ENCODE measurements around the gene GSG1L. TPM values are rescaled to one million over a fixed set of nuclear protein-coding genes. Genes with fewer than 3 reads are reported as not detected.
"Not testable (repeated sequence)": the region's sequence is repeated elsewhere in the genome, so short reads cannot be mapped to it uniquely, and the experiment has no call there.

Gene GSG1L
- total RNA-seq, 1 donor from 2014 or later: not detected

DNA sequence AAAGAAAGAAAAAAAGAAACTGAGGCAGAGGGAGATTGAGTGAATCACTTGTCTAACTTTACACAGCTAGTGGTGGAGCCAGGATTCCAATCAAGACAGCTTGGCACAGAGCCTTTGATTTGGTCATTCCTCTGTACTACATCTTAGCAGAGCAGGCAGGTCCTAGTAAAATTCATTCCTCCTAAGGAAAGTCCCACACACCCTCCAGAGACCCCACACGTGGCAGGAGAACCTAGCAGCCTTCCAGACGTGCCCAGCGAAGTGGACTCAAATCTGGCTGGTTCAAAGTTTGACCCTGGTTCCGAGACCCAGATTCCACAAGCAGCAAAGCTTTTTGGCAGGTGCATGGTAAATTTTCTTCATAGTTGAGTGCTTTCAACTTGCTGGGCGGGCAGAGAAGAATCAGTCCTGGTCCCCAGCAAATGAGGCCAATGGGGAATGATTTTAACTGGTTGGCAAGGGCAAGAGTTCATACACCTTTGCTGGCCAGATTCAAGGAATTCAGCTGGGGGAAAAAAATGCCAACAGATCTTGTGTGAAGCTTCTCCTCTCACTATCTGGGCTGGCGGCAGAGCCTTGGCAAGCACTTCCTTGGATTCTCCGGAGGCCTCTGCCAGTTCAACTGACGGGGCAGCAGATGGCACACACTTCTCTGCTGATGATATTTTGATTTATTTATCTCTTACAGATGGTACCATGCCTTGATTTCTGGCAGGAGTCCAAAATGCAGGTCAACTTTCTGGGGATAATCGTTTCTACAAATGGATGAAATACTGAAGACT, 82.4 kb downstream of the GSG1L start:
- DNase-seq (ENCODE audit: low read depth in 2 of 2): no peak

DNA sequence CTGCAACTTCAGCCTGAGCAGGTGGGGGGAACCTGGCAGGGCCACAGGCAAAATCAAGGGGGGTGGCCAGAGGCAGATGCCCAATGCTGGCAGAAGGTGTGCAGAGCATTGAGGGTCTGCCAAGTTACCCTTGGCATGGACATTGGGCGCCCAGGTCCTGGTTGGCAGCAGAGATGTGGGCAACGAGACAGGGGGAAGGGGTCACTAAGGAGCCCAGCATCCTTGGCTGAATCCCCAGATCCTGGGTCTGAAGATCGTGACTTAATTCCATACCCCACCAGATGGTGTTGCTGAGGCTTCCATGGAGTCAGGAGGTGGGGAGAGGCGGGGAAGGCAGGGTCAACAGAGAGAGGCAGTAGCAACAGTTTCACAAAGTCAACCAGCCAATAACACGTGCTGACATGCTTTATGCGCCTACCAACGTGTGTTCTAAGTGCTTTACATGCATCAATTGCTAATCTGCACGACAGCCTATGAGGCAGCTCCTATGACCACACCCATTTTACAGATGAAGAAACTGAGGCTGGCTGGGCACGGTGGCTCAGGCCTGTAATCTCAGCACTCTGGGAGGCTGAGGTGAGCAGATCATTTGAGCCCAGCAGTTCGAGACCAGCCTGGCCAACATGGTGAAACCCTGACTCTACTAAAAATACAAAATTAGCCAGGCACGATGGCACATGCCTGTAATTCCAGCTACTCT, 83.3 kb downstream of the GSG1L start:
- DNase-seq (ENCODE audit: low read depth in 2 of 2): no peak

DNA sequence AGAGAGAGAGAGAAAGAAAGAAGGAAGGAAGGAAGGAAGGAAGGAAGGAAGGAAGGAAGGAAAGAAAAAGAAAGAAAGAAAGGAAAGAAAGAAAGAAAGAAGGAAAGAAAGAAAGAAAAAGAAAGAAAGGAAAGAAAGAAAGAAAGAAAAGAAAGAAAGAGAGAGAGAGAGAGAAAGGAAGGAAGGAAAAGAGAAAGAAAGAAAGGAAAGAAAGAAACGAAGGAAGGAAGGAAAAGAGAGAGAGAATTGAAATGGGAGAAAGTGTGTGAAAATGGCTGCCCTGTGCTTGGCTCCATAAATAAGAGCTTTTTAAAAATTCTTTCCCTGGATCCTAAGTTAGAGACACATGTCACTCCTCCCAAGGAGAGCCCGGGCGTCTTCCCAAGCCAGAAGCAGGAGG, 83.8 kb downstream of the GSG1L start:
- not testable (repeated sequence) for DNase-seq (ENCODE audit: low read depth in 2 of 2)

DNA sequence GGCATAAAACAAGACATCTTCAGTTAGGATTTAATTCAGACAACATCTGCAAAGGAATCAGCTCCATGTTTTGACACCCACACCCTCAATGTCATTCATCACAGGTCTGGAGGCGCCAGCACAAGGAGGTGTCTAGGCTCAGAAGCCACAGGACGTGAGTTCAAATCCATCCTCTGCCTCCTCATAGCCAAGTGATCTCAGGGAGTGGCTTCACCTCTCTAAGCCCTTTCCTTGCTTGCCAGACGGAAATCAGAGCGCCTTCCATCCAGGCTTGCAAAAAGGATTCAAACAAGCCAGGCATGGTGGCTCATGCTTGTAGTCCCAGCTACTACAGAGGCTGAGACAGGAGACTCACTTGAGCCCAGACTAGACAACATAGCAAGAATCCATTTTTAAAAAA, 84.6 kb downstream of the GSG1L start:
- no peak for DNase-seq (ENCODE audit: low read depth in 2 of 2)

DNA sequence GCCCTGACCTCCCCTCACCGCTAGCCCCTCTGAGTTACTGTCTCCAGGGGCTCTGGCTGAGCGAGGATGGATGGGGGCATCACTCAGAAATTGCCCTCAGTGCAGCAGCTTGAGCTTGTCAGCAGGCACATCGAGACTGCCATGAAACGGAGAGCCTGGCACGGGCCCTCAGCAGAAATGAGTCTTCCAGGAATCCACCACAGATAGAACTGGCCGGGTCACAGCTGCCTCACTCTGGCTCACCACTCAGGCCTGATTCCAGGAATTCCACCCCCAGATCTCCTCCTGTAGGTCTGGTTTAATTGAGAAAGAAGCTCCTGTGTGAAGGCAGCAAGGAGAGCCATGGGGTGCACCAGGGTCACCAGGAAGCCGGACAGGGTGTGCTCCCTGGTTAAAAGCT, 85.5 kb downstream of the GSG1L start:
- no peak for DNase-seq (ENCODE audit: low read depth in 2 of 2)

DNA sequence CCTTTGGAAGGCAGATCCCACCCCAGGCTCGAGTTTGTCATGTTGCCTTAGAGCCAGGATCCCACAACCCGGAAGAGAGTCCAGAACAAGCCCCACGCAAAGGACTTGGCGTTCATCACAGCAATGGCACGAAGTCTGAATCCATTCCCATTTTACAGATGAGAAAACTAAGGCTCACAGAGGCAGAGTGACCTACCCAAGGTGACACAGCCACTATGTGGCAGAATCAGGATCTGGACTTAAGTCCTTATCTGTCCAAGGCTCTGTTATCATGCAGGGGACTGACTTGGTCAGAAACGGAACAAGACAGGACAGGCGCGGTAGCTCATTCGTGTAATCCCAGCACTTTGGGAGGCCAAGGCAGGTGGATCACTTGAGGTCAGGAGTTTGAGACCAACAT, 86.5 kb downstream of the GSG1L start:
- no peak for DNase-seq (ENCODE audit: low read depth in 2 of 2)

DNA sequence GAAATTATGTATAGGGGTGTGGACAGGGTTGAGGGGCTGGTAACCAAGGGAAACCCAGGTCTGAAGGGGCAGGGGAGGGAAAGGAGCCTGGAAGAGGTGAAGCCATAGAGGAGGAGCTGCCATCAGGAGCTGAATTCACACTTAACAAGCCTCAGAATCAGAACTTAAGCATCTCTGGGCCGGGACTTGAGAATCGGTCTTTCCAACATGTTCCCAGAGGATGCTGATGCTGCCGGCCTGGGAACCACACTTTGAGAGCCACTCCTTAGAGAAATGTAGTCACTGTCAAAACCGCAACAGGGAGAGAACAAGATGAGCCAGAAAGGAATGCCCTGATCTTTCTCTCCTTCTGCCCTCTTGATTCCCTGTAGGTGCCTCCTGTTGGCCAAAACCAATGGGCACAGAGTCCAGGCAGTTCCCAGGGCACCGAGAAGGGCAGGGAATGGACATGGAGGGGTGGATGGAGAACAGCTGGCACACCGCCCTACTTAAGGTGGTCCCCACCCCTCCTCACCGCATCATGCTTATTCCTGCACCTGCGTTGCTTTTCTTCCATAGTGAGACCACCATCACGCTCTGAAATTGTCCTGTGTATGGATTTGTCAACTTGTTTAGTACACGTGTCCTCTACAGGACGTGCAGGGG, 88.5 kb downstream of the GSG1L start:
- no peak for DNase-seq (ENCODE audit: low read depth in 2 of 2)

DNA sequence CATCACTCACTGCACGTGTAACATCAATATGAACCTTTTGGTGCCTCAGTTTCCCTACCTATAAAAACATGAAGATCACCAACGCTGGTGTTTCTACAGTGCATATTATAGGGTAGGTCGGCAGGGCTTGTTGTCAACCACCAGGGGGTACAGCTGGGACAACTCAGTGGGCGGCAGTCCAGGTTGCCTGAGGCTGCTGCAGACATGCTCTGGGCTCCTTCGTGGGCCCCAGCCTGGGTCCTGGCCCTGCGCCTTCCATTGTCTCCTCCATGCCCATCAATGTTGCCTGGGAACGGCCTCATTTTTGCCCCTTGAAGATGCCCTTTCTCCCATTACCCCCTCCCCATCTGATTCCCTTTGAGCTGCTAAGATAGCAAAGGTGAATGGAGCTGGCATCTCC, 89.8 kb downstream of the GSG1L start:
- DNase-seq (ENCODE audit: low read depth in 2 of 2): no peak

DNA sequence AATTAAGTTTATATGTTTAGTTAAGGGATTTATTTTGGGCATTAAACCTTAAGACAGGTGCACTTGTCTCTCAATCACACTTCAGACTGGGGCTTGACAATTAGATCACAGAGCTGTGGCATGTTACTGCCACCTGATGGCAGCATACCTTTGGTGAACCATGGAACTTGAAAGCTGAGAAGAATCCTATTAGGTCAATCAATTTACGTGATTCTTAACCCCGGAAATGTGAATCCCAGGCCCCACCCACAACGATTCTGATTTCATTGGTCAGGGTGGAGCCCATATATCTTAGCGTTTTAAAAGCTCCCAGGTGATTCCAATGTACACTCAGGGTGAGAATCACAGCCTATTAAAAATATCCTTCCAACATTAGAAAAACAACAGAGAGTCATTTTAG, 91.0 kb downstream of the GSG1L start:
- peak; percentile 47 to 60 for DNase-seq (ENCODE audit: low read depth in 2 of 2)

DNA sequence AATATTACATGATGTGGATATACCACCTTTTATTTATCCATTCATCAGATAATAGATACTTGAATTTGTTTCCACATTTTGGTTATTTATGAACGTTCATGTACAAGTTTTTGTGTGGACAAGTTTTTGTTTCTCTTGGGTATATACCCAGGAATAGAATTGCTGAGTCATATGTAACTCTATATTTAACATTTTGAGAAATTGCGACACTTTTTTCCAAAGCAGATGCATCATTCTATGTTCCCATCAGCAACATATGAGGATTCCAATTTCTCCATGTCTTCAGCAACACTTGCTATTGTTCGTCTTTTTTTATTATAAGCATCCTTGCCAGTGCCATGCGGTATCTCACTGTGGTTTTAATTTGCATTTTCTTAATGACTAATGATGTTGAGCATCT, 93.9 kb downstream of the GSG1L start:
- DNase-seq (ENCODE audit: low read depth in 2 of 2): no peak

DNA sequence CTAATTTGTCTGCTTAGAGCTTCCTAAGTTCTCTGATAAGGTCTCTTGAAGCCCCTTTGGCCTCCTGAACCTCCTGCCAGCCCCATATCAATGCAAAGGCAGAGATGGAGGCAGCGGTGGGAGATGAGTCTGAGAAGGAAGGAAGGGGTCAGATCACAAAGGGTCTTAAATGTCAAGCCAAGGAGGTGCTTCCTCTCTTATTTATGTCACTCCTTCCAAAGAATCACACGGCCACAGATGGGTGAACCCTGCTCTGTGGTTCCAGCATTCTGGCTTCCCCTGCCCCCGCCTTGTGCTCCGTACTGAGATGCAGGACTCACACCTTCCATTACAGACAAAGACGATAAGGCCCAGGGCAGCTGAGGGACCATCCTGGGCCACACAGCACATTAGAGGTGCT, 96.3 kb downstream of the GSG1L start:
- DNase-seq (ENCODE audit: low read depth in 2 of 2): no peak

DNA sequence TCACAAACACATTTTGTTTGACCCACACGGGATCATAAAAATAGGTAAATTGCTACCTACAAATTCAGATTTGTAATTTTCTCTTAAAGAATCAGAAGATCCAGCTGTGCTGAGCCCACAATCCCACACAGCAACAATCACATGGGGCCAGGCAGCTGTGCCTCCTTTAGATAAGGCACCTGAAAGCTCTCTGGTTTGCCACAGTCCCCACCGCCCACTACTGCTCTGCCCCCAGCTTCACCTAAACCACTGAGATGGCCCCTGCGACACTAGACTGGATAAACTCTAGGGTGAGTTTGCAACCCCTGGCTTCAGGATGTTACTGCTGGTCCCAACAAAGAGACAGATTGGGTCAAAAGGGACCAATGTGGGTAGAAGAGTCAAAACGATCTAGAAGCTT, 96.8 kb downstream of the GSG1L start:
- DNase-seq (ENCODE audit: low read depth in 2 of 2): no peak

DNA sequence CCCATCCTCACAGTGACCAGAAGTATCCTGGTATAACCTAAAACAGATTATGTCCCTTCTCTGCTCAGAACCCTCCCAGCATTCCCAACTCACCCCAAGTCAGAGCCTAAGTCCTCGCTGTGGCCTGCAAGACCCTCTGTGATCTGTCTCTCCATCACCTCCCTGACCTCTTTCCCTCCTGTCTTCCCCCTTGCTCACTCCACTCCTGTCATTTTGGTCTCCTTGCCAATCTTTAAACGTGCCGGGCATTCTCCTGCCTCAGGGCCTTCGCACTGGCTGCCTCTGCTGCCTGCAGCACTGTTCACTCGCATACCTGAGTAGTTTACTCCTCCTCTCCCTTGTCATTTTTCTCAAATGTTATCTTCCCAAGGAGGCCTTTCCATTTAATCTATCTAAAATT, 97.7 kb downstream of the GSG1L start:
- DNase-seq (ENCODE audit: low read depth in 2 of 2): no peak

DNA sequence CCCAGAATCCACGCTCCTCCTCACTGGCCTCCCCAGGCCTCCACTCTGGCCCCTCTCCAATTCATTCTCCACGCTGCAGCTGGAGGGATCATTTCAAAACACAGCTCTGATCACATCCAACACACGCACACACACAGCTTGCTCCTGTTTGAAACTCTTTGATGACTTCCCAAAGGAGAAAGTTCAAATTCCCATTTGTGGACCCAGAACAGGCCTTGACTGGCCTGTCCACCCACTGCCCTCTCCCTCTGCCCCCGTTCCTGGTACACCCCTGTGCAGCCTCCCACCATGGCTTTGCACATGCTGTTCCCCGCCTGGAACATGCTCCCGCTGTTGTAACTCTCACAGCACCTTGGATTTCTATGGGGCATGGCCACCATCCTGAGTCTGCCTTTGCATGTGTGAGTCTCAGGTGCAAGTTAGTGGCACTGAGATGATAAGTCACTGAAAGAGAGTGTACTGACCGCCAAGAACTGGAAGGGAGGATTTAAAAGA, 100.0 kb downstream of the GSG1L start:
- no peak for DNase-seq (ENCODE audit: low read depth in 2 of 2)

DNA sequence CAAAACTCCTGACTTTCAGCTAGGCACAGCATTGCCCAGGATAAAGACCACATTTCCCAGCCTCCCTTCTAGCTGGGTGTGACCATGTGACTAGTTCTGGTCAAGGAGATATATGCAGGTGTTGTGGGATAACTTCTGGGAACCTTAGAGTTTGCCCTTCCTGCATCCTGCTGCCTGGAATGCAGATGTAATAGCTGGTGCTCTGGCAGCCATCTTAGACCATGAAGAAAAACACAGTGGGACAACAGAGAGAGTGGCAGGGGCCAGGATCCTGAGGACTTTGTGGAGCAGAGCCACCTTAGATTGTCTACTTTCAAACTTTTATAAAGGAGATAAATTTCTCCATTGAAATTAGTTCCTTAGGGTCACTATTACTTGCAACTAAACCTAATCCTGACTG, 101.3 kb downstream of the GSG1L start:
- DNase-seq (ENCODE audit: low read depth in 2 of 2): no peak

DNA sequence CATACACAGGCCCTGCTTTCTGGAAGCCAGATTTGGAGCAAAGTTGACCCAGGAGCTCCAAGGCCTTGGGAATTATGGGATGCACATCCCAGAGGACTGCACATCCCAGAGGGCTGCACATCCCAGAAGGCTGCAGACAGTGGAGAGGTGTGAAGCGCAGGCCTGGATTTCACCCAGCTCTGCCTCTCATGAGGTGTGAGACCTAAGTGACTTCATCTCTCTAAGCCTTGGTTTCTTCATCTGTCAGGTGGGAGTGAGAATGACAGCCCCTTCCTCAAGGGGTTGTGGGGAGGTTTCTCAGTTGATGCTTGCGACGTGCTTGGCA, 102.3 kb downstream of the GSG1L start:
- no peak for DNase-seq (ENCODE audit: low read depth in 2 of 2)

DNA sequence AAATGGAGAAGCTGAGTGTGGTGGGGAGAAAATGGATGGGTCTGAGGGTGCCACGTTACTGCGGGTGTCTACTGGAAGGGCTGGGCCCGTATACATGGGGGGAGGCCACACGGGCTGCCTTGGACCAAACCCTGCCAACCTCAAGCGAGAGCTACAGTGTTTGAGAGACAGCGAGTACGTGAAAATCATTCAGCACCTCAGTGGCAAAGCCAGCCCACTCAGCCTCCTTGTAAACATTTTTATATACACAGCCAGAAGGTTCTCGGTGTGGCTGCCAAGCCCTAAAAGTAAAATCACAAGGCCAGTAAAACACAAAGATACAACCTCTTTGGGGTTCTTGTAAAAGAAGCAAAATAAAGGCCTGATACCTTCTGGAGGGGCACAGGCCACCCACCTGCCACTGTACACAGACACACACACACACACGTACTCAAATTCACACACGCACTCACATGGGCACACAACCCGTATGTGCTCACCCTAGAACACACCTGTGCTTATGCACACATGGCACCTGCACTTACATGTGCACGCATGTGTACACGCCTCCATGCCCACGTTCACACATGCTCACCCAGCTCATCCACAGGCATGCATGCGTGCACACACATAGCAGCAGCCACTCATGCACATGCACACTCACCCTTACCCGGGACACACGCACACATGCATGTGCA, 102.8 kb downstream of the GSG1L start:
- DNase-seq (ENCODE audit: low read depth in 2 of 2): no peak

DNA sequence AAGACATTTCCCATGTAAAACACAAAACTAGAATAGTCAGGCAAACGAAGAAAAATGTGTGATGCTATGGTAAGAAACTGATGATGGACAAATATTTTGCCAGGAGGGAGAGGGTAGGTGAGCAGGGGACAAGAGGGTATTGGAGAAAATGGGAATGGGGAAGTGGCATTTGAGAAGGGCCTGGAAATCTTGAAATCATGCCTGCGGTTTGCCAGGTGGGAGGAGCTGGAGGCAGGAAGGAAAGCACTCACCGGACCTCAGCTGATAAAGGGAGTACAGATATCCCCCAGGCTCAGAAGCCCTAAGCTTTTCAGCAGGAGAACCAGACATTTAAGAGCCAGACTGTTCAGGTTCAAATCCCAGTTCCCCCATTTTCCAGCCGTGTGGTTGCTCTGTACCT, 103.6 kb downstream of the GSG1L start:
- DNase-seq (ENCODE audit: low read depth in 2 of 2): no peak

DNA sequence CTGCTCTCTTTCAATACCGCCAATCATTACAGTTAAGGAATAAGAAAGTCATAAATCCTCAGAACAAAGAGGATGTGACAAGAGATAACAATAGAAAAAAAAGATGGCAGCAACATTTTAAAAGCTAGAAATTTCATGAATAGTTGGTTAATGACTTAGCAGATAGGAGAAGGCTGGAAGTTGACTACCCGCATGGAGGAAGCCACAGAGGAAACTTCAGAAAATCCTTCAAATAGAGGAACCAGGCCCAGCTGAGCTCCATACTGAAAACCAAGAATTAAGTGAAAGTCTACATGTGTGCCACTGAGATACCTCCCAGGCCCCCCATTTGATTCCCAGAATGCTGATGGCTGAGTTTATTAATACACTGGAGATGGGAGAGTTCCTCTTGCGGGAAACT, 109.3 kb downstream of the GSG1L start:
- no peak for DNase-seq (ENCODE audit: low read depth in 2 of 2)

DNA sequence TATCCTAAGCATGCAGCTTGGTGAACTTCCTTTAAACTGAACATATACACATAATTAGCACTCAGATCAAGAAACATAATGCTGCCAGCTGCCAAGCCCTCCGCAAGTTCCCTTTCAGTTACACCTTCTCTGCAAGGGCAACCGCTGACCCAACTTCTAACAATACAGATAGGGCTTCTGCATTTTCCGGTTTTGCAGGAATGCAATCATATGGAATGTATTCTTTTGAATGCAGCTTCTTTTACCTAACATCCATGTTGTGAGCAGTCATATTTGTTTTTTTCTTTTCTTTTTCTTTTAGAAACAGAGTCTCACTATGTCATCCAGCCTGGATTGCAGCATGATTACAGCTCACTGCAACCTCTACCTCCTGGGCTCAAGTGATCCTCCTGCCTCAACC, 110.7 kb downstream of the GSG1L start:
- DNase-seq (ENCODE audit: low read depth in 2 of 2): no peak

DNA sequence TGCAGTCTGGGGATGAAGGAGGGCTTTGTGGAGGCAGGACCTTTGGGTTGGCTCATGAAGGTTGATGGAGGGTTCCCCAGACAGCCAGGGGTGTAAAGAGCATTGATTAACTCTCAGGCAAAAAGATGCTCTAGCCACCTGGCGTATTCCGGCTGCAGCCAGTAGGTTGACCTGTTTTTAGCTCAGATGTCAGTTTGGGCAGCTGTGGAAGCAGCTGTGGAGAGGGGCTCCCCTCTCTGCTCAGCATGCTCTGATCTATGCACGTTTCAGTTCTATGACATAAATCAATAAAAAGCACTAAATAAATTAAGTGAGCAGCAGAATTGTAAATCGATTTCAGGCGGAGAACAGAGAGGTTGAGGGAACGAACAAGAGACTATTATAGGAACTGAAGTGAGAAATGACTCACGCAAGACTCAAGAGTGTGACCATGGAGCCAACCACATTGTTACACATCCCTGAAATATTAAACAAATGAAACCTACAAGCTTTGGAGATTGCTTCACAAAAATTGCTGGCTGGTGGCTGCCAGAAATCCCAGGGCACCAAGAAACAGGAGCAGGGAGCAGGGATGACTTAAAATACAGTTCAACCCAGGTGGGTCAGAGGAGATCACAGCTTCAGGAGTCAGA, 111.9 kb downstream of the GSG1L start:
- no peak for DNase-seq (ENCODE audit: low read depth in 2 of 2)
